Measurements from ENCODE around the gene MAST4. TPM values are rescaled to one million over a fixed set of nuclear protein-coding genes. Genes with fewer than 3 reads are reported as not detected.

The MAST4 gene
- total RNA-seq, 4 donors from 2014 or later = 16.2 to 32.8 (median 25.0) TPM

GRCh38 chr5:66976108-66976507 lies 379.9 kb downstream of the MAST4 start:
- H3K9me3 ChIP-seq = no peaks in the 10 kb centered on the region
- H3K27ac ChIP-seq = no peak overlapping the region
- peaks cover 0 to 9% (median 0%) of the 10 kb centered on the region in 3 donors for H3K4me1 ChIP-seq
- 83 to 100% methylated on average over 2 of the region's 4 CpGs for WGBS, 2 donors (ENCODE audit: low coverage in 1 of 2)
- TF ChIP-seq POLR2AphosphoS5 (IDR thresholded peaks at IDR 0.05) = no peak
- no peak for TF ChIP-seq CTCF (IDR thresholded peaks at IDR 0.05)
- no peak for TF ChIP-seq EP300 (IDR thresholded peaks at IDR 0.05)
- no peak for TF ChIP-seq POLR2A (IDR thresholded peaks at IDR 0.05)
- no peak overlapping the region for H3K4me3 ChIP-seq
- no peaks in the 10 kb centered on the region for H3K36me3 ChIP-seq
- ATAC-seq = no peak
- H3K27me3 ChIP-seq = no peaks in the 10 kb centered on the region

- Histone ChIP-seq H3K27ac (no peak overlapping the region), H3K4me3 (no peak overlapping the region), H3K36me3 (no peaks in the 10 kb centered on the region), H3K9me3 (no peaks in the 10 kb centered on the region), H3K4me1 (peaks cover 0 to 24% (median 0%) of the 10 kb centered on the region in 3 donors), H3K27me3 (no peaks in the 10 kb centered on the region)
- ATAC-seq = no peak
- TF ChIP-seq CTCF (IDR thresholded peaks at IDR 0.05) (no peak), POLR2A (IDR thresholded peaks at IDR 0.05) (no peak), POLR2AphosphoS5 (IDR thresholded peaks at IDR 0.05) (no peak), EP300 (IDR thresholded peaks at IDR 0.05) (no peak)
- WGBS, 2 donors (ENCODE audit: low coverage in 1 of 2) = 70 to 81% methylated on average over 3 of the region's 3 CpGs
Measured at GRCh38 chr5:66979738-66980137, 383.5 kb downstream of the MAST4 start.

- Histone ChIP-seq H3K27ac (peak overlapping the region in 1 of 4 donors; percentile 5), H3K4me3 (no peak overlapping the region), H3K36me3 (no peaks in the 10 kb centered on the region), H3K27me3 (no peaks in the 10 kb centered on the region), H3K4me1 (peaks cover 0 to 29% (median 0%) of the 10 kb centered on the region in 3 donors), H3K9me3 (no peaks in the 10 kb centered on the region)
- ATAC-seq = no peak
- WGBS, 2 donors (ENCODE audit: low coverage in 1 of 2) = 42 to 68% methylated on average over 5 of the region's 5 CpGs
- no peak for TF ChIP-seq CTCF (IDR thresholded peaks at IDR 0.05)
- no peak for TF ChIP-seq POLR2A (IDR thresholded peaks at IDR 0.05)
Measured at GRCh38 chr5:66981266-66982055, 385.3 kb downstream of the MAST4 start.

- Histone ChIP-seq H3K36me3 (no peaks in the 10 kb centered on the region), H3K4me1 (peaks cover 0 to 35% (median 0%) of the 10 kb centered on the region in 3 donors), H3K27me3 (no peaks in the 10 kb centered on the region), H3K4me3 (no peak overlapping the region), H3K9me3 (no peaks in the 10 kb centered on the region), H3K27ac (peak overlapping the region in 1 of 4 donors; percentile 5)
- no peak for ATAC-seq
- TF ChIP-seq CTCF (IDR thresholded peaks at IDR 0.05) (no peak), POLR2AphosphoS5 (IDR thresholded peaks at IDR 0.05) (no peak), POLR2A (IDR thresholded peaks at IDR 0.05) (no peak), EP300 (IDR thresholded peaks at IDR 0.05) (no peak)
- WGBS, 2 donors (ENCODE audit: low coverage in 1 of 2) = 68 to 88% methylated on average over 4 of the region's 4 CpGs
Measured at GRCh38 chr5:66982056-66982387, 385.8 kb downstream of the MAST4 start.

- H3K4me1 ChIP-seq = peaks cover 0 to 39% (median under 1%) of the 10 kb centered on the region in 3 donors
- TF ChIP-seq POLR2A (IDR thresholded peaks at IDR 0.05) (no peak), POLR2AphosphoS5 (IDR thresholded peaks at IDR 0.05) (no peak), CTCF (IDR thresholded peaks at IDR 0.05) (no peak), EP300 (IDR thresholded peaks at IDR 0.05) (no peak)
- H3K9me3 ChIP-seq = no peaks in the 10 kb centered on the region
- no peaks in the 10 kb centered on the region for H3K27me3 ChIP-seq
- no peak overlapping the region for H3K27ac ChIP-seq
- no peak overlapping the region for H3K4me3 ChIP-seq
- H3K36me3 ChIP-seq = no peaks in the 10 kb centered on the region
- WGBS, 2 donors (ENCODE audit: low coverage in 1 of 2) = 91 to 97% methylated on average over 5 of the region's 5 CpGs
- ATAC-seq = no peak
Measured at GRCh38 chr5:66982470-66982869, 386.3 kb downstream of the MAST4 start.

Data from gastroesophageal sphincter (tissue), 4 donors.